HG02610 (cell line): ENCODE results near the gene PANK4.

Source experiments
- ATAC-seq: cut with Tn5 transposase; IDR thresholded peaks from one replicate; pipeline ENCODE4 v1.9.1; 2021; ENCODE audit warnings: mild to moderate bottlenecking, moderate library complexity; ENCODE audit not compliant: unreplicated experiment

Gene PANK4

DNA sequence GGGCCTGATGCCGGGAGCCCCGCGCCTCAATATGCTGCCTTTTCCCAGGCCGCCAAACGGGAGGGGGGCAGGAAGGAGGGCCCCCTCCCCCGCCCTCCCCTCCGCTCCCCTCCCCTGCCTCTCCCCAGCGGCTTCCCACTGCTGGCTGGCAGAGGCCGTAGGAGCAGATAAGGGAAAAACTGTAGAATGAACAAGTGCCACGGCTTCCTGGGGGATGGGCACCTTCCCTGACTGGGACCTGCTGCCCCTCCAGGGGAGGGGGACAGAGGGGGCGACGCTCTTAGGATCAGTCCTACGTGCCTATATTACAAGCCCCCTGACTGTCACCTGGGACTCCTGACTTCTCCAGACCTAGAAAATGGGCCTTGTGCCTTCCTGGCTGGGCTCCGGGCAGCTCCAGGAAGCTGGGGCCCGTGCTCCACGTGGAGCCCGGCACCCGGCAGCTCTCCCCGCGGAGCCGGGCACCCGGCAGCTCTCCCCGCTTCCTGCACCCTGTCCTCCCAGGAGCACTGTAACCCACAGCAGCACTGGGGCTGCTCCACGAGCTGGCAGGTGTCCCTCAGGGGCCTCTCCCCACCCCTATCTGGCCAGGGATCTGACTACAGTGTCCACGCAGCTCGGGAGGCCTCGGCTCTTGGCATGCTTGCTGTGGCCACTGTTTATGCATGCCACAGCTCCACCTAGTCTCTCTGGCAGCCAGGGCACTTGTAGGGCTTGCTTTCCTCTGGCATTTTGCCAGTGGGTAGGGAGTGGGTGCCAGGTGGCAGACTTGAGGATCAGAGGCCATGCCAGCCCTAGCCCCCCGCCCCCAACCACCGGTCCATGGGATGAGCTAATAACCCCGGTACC is 4.3 kb upstream of the PANK4 start:
- no peak for ATAC-seq

DNA sequence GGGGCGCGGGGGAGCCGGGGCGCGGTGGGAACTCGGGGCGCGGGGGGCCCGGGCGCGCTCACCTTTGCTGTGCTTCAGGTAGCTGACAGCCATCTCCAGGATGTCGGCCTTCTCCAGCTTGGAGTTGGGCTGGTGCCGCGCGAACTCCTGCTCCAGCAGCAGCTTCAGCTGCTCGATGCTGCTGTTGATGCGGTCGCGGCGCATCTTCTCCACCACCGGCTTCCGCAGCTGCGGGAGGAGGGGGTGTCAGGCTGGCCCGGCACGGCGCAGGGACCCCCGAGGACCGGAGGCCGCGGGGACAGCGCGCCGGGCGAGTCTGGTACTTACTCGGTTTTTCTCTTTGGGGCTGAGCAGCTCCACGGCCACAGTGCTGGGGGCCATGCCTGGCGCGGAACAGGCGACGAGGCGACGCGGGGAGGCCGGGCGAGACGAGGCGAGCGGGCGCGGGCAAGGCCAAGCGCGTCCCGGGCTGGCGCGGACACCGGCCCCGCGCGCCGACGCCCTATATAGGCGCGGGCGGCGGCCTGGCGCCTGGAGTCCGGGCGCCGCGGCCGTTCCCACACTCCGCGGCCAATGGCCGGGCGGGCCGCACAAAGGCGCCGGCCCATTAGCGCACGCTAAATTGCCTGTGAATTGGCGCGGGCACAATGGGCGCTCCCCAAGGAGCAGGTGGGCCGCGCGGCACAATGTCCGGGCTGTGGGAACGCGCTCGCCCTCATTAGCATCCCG is 3.6 kb upstream of the PANK4 start, which contains the start of gene HES5:
HES5 (minus strand) TSS at position 480 of the 729 bp plus-strand sequence; CDS start at position 381, 99 bp downstream.
- ATAC-seq: no peak

DNA sequence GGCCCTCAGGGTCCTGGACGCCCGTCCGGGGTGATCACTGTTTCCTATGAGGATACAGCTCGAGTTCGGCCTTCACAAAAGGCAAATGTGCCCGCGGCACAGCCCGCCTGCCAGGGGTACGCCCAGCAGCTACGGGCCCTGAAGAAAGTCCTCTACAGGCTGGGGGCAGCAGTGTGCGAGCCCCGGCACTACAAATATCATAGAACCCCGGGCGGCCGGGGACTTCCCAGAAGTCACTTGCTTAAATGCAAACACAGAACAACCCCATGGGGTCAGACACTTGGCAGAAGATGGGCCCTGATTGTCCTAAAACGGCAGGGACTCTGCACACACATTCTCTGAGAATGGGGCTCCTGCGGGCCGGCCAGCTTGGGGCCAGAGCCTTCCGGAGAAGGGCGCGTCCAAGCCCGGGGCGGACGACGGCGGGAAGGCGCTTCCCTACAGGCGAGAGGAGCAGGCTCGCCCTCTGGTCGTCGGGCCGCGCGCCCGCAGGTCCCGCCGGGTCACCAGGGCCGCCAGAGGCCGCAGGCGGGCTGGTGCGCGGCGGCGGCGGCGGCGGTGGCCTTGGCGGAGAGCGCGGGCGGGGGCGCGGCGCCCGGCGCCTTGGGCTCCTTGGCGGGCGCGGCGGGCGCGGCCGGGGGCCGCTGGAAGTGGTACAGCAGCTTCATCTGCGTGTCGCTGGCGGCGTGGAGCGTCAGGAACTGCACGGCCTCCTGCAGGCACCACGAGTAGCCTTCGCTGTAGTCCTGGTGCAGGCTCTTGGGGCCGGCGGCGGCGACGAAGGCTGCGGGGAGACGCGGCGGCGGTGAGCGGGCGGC is 2.8 kb upstream of the PANK4 start:
- no peak for ATAC-seq

DNA sequence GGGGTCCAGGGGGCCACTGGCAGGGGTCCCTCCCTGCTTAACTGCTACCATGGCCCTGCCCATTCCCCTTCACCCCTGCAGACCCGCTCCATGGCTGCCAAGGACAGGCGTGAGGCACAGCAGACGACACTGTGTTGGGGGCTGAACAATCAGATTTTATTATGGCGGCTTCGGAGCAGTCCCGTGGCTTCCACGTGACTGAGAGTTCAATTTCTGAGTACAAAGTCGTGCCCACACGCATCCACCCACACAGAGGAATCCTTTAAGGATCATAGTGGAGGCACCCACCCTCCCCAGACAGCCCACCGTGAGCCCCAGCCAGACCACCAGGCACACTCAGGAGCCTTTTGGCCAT is 2.2 kb upstream of the PANK4 start:
- ATAC-seq: no peak

DNA sequence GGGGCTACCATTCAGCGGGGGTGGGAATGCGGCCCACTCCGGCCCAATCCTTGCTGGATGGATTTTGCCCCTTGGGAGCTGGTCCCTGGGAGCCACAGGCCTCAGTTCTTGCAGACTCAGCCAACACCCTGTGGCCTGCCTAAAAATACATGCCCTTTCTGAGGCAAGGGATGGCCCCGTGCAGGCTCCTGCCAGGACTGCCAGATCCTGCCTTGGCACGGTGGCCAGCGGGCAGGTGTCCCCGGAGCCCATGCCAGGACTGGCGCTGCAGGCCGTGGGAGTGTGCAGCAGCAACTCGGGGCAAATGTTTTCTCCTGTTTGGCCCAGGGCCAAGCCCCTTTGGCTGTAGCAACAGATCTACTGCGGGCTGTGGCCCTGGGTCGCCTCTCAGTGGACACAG is 1.6 kb upstream of the PANK4 start:
- ATAC-seq: no peak

DNA sequence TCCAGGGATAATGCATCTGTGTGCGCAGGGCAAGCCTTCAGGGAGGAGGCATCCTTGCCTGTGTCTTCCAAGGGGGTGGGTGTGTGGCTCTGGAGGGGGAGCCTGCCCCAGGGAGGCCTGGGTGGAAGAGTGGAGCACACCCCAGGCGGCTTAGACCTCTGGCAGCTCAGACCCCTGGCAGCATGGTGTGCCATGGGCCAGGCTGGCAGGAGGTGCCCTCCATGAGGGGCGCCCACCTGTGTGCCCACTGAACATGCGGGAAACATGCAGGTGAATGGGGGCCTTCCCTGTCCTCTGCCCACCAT is 1.1 kb upstream of the PANK4 start:
- ATAC-seq: no peak

DNA sequence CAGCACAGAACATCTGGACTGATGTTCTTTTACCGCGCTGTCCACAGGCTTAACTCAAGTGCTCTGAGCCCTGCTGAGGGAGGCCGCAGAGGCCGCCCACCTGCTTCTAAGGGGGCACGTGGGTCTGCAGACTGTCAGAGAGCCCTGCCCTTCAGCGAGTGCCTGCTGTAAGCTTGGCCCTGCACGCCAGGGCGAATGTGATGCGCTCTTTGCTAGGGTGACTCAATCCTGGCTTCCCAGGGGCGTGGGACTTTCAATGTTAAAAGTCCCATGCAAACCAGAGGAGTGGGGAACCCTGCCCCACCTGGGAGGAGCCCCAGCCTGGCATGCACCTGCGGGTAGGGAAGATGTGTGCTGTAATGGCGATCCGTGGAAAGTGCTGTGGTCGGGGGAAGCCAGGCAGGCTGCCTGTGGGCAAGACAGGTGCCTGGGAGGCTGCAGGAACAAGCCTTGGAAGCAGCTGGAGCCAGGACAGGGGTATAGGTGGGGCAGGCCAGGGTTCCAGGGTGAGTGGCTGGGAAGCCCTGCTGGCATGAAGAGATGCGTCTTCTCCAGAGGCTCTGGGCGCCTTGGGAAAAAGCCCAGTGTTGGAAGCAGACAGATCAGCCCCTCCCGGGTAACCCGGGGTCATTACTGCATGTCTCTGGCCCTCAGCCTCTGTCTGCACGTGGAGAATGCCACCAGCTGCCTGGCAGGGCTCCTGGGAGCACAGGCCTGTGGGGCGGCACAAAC is 594 bp upstream of the PANK4 start:
- peak; percentile 42 for ATAC-seq

DNA sequence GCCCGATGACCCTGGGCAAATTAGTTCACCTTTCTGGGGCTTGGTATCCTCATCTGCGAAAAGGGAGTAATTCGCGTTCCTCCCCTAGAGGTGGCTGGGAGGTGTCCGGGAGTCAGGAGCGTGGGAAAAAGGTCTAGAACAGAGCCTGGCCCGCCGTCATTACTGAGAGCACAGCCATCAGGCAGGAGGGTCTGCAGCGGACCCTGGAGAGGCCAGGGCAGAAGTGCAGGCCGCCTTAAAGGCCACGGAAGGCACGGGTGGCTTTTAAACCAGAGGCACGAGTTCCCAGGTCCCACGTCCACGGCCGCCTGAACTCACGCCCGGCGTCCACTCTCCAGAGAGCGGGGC is 850 bp downstream of the PANK4 start:
- ATAC-seq: no peak

DNA sequence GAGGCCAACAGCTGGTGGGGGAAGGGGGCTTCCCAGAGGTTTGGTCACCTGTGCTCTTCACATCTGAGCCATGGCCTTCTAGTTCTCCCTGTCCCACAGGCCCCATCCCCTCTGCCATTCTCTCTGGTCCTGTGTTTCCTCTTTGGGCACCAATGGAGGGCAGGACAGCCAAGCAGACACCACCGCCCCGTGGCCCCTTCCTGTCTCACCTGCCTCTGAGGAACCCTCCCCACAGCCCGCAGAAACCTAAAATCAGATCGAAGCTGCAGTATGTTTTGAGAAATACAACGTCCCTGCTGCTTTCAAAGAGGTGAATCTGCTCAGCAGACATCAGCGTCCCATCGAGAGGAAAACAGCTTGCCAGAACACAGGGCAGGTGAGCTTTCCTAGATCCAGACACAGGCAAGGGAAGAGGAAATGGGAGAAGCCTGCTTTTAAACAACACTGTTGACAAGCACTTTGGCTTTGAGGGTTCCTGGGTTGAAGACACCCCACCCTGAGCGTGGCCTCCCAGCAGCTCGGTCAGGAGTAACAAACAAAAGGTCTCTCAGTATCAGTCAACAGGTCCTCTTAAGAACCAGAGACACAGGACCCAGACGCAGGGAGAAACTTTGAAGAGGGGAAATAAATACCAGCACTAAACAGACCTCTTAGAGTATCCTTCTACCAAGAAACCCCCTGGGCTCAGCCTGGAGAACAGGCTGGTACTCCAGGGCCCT is 2.3 kb downstream of the PANK4 start:
- ATAC-seq: no peak

DNA sequence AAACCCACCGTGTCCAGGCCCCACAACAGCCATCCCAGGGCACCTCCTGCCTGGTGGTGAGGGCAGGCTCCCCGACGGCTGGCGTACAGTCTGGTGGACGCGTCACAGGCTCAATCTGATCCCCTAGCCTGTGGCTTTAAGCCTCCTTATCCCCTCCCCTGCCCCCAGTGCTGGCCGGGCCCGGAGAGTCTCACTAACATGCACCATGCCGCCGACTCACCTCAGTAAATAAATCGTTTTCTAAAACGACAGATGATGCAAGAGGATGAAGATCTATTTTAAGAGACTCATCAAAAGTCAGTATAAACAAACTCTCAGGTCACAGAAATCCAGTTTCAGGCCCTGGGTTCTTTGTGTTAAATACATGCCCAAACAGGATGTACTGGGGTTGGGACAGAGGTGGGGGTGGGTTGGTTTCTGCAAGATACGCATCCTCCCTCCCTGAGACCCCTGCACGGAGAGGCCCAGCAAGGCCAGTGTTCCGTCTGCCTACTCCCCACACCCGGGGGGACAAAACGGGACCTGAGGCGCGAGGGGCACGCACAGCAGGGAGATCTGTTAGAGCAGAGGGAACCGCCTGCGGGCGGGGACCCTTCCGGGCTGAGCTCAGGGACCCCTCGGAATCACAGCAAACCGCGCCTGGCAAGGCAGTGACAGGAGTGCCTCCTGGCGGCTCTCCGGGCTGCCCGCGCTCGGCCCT is 3.1 kb downstream of the PANK4 start:
- ATAC-seq: no peak

DNA sequence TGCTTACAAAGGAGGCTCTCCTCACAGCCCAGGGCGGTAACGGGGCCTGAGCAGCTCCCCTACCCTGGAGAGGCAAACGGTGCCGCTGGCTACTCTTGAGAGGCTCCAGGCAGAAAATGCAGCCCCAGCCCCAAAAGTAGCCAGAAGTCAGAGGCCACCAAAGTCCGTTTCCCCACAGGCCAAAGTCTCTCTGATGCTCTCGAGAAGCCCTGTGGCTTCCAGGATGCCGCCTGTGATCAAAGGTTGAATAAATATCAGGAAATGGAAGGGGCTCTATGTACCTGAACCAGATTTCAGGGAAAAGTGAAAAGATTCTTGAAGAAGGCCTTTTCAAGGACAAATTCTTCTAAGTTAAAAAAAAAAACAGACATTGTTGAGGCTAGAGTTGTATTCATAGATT is 4.2 kb downstream of the PANK4 start:
- no peak for ATAC-seq

DNA sequence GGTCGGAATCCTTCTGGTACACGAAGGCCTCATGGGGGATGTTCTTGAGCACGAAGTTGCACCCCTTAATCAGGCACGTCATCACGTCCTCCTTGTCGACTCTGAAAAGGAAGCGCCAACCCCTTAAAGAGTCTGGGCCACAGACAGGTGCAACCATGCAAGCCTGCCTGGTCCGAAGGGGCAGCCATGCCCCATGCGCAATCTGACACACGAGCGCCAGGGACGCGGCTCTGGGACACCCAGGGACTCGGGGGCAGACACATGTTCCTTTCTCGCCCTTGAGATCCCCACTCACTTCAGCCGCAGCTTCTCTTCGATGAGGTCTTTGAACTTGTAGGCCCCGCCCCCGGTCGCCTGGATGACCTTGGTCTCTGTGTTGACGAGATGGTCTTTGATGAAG is 5.6 kb downstream of the PANK4 start:
- no peak for ATAC-seq

DNA sequence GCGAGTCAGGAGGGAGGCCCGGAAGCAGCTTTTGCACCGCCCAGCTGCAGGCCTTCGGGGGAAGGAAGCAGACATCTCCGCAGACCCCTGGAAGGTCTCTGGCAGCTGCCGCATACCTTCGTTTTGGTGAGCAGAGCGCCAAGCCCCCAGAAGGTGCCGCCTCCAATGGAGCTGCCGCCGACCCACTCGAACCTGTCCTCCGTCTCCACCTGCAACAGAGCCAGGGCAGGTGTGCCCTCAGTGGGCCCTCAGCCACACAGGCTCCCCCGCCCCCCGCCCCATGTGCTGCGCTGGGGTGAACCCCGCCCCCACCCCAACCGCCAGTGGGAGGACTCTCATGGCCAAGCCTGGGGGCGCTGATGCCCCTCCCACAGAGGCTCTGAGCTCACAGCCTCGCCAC is 6.2 kb downstream of the PANK4 start:
- no peak for ATAC-seq

DNA sequence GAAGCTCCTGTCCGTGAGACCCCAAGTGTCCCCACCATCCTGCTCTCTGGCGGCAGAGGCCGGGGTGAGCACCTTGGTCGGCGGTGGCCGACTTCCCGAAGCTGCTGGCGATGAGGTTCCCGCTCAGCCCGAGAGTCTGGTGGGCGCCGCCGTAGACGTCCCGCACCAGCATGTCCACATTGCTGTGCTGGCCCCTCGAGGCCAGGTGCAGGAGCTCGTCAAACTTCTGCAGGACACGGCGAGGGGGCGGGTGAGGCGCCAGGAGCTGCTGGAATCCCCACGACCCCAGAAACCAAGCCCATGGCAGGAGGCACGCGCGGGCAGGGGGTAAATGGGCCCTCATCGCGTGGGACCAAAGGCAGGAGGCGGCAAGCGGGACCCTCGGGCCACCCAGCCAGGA is 6.7 kb downstream of the PANK4 start:
- ATAC-seq: no peak

DNA sequence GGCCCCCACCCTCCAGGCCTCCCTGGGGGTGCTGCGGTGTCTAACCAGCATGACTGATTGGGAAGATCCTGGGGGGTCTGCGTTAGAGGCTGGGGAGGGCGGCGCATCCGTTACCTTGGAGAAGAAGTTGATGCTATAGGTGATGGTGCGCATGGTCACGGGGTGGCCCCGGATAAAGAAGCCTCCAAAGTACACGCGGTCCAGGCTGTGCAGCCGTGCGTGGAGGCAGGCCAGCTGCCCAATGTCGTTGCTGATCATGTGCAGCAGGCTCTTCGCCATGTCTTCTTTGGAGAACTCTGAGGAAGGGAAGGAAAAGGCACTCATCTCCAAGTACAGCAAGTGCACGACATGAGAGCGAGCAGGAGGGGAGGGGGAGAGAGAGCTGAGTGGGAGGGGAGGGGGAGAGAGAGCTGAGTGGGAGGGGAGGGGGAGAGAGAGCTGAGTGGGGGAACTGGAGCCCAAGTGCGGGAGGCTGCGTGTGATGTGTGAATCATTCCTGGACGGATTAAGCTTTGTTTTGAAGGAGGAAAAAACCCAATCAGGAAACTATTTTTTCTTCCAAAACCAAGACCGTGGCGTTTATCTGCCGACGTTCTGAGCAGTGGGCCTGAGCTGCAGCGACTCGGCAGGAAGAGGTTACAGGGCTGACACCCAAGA is 7.2 kb downstream of the PANK4 start:
- ATAC-seq: no peak

DNA sequence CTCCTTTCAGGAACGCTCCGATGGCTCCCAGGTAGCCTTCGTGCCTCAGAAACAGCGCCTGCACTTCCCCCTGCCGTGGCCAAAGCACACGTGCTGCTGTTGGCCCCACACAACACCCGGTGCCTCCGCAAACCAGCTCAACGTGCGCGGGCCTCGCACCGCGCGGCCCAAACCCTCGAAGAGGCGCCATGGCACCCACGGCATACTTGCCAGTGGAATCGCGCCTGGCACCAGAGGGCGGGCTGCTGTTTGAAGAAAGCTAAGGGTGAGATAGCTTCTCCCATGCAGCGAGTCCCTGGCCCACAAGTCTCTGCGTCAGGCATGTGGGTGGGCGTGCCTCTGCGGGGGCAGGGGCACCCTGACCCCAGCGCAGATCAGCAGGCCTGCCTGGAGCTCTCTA is 7.9 kb downstream of the PANK4 start:
- ATAC-seq: no peak

DNA sequence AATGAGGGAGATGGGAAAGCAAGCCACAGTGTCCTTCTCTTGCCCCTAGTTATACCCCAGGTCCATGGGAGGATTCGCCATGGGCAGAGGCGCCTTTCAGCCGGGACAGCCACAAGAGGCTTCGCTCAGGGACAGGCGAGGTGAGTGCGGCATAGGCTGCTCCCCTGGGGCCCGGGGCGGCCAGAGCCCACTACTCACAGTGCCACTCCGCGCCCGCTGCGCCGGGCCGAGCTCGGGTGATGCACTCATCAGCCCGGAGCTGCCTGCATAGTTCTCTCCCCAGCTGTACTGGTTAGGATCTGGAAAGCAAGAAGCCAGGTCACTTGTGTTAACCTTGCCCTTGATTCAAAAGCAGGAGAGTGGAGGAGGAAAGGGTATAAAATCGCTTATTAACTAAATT is 8.4 kb downstream of the PANK4 start:
- ATAC-seq: no peak

DNA sequence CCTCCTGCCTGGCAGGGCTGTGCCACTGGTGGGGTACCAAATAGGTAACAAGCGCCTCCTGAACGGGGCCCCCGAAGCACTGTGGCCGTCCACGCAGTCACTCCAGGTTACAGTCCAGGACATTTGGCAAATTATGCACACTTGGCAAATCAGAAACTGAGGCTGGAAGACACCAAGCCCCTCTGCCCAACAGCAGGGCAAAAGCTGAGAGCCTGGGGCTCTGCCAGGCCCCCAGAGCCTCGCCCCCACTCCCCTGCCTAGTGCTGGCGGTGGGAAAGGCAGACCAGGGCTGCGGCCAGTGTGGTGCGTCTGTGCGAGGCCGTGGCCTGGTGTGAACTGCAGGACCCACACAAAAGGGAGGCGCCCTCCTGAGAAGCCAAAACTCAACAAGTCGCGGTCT is 9.4 kb downstream of the PANK4 start:
- ATAC-seq: no peak

DNA sequence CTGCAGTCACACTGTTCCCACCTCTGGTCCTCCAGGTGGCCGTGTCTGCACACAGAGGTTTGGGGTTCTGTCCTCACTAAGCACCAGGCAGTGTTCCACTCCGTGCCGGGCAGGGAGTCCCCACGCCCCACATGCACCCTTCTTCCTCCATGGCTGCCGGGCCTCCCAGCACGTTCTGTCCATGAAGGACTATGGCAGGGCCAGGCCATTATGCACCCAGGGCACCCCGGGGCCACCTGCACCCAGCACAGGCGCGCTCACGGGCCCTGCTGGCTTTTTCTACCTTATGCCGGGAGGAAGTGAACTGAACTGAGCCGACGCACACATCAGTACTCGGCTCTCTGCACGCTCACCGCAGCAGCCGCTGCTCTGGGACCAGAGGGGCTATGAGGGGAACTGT is 10.3 kb downstream of the PANK4 start:
- no peak for ATAC-seq

DNA sequence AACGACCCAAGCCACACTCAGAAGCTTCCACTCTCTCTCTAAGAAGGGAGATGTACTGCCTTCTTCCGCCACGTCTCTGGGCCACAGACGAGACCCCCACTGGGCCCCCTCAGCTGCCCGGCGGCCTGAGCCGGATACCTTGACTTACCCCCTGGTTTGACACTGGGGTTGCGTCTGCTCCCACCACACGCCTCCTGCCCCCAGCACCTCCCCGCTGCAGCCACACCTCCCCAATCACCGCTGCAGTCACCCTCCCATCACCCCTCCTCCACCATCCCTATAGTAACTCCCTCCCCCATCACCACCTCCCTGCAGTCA is 10.7 kb downstream of the PANK4 start:
- no peak for ATAC-seq
